Mesenchymal stem cell (in vitro differentiated cells and primary cell): ENCODE data around the gene ZNF407.

Source experiments
- DNase-seq: peaks from one replicate; pipeline ENCODE4 v3.0.0-alpha.2; 2013
- H2AFZ ChIP-seq: one replicate; pipeline ENCODE4 v1.6.1; 2013; ENCODE audit warnings: low read depth, mild to moderate bottlenecking, control low read depth, inconsistent platforms, low read length, moderate library complexity
- H2AK5ac ChIP-seq: 2 replicates; pipeline ENCODE4 v1.6.1; 2013; ENCODE audit warnings: low read length, moderate library complexity, mild to moderate bottlenecking, inconsistent platforms; ENCODE audit not compliant: severe bottlenecking
- H2BK120ac ChIP-seq: one replicate; pipeline ENCODE4 v1.6.1; 2013; ENCODE audit warnings: low read depth, mild to moderate bottlenecking, inconsistent platforms, low read length, moderate library complexity
- H2BK12ac ChIP-seq, 2 experiments: one replicate each; pipeline ENCODE4 v1.6.1; 2013; ENCODE audit warnings: inconsistent platforms in 2 of 2, low read length in 2 of 2, mild to moderate bottlenecking in 2 of 2, moderate library complexity in 2 of 2, control low read depth in 1 of 2
- H2BK15ac ChIP-seq: one replicate; pipeline ENCODE4 v1.6.1; 2013; ENCODE audit warnings: mild to moderate bottlenecking, low read depth, inconsistent platforms; ENCODE audit not compliant: poor library complexity, severe bottlenecking
- H2BK5ac ChIP-seq: 2 replicates; pipeline ENCODE4 v1.6.1; 2013; ENCODE audit warnings: low read depth, mild to moderate bottlenecking, low read length, control low read depth, inconsistent platforms; ENCODE audit not compliant: poor library complexity, severe bottlenecking
- H3K14ac ChIP-seq, 2 experiments: one replicate each; pipeline ENCODE4 v1.6.1; 2013; ENCODE audit warnings: inconsistent platforms in 2 of 2, low read length in 2 of 2, control low read depth in 1 of 2, mild to moderate bottlenecking in 1 of 2, moderate library complexity in 1 of 2
- H3K18ac ChIP-seq, 2 experiments: one replicate each; pipeline ENCODE4 v1.6.1; 2013; ENCODE audit warnings: inconsistent platforms in 2 of 2, low read length in 2 of 2, control low read depth in 1 of 2, low read depth in 1 of 2, mild to moderate bottlenecking in 1 of 2
- H3K23ac ChIP-seq, 2 experiments: one replicate each; pipeline ENCODE4 v1.6.1; 2013; ENCODE audit warnings: inconsistent platforms in 2 of 2, low read length in 2 of 2, mild to moderate bottlenecking in 2 of 2, moderate library complexity in 2 of 2, control low read depth in 1 of 2
- H3K27ac ChIP-seq: 2 replicates; pipeline ENCODE4 v1.5.1; 2013; ENCODE audit warnings: mild to moderate bottlenecking, moderate library complexity, low read length, control low read depth, inconsistent platforms; ENCODE audit not compliant: poor library complexity, severe bottlenecking
- H3K27me3 ChIP-seq, 2 experiments: 2 replicates each; pipeline versions ENCODE4 v1.6.1 to v1.7.0; 2013; ENCODE audit warnings: low read length in 2 of 2, mild to moderate bottlenecking in 2 of 2, moderate library complexity in 2 of 2, control low read depth in 1 of 2, inconsistent platforms in 1 of 2; ENCODE audit not compliant: control insufficient read depth in 1 of 2, insufficient read depth in 1 of 2
- H3K36me3 ChIP-seq, 2 experiments: 2 replicates each; pipeline versions ENCODE4 v1.6.1 to v1.7.0; 2013; ENCODE audit warnings: low read length in 2 of 2, control low read depth in 1 of 2, inconsistent platforms in 1 of 2, low read depth in 1 of 2, mild to moderate bottlenecking in 1 of 2; ENCODE audit not compliant: insufficient read depth in 2 of 2, control insufficient read depth in 1 of 2
- H3K4ac ChIP-seq, 2 experiments: one replicate each; pipeline ENCODE4 v1.6.1; 2013; ENCODE audit warnings: inconsistent platforms in 2 of 2, low read length in 2 of 2, mild to moderate bottlenecking in 2 of 2, moderate library complexity in 2 of 2, control low read depth in 1 of 2, low read depth in 1 of 2
- H3K4me1 ChIP-seq: 2 replicates; pipeline ENCODE4 v1.6.1; 2013; ENCODE audit warnings: low read depth, low read length, control low read depth; ENCODE audit not compliant: control insufficient read depth, insufficient read depth
- H3K4me2 ChIP-seq: 2 replicates; pipeline ENCODE4 v1.6.1; 2013; ENCODE audit warnings: low read length, mild to moderate bottlenecking, inconsistent platforms; ENCODE audit not compliant: poor library complexity, severe bottlenecking
- H3K4me3 ChIP-seq, 2 experiments: 2 replicates each; pipeline versions ENCODE4 v1.5.1 to v1.7.0; 2013; ENCODE audit warnings: low read length in 2 of 2, mild to moderate bottlenecking in 2 of 2, control low read depth in 1 of 2, low read depth in 1 of 2; ENCODE audit not compliant: insufficient read depth in 1 of 2
- H3K79me1 ChIP-seq: replicated peaks from 2 replicates; pipeline ENCODE4 v1.6.1; 2013; ENCODE audit warnings: mild to moderate bottlenecking, control low read depth, low read length, inconsistent platforms; ENCODE audit not compliant: poor library complexity, severe bottlenecking
- H3K9ac ChIP-seq: 2 replicates; pipeline ENCODE4 v1.7.0; 2013; ENCODE audit warnings: mild to moderate bottlenecking, low read length, moderate library complexity
- H3K9me3 ChIP-seq: 2 replicates; pipeline ENCODE4 v1.7.0; 2013; ENCODE audit warnings: mild to moderate bottlenecking, low read length; ENCODE audit not compliant: control insufficient read depth
- H4K8ac ChIP-seq: one replicate; pipeline ENCODE4 v1.6.1; 2013; ENCODE audit warnings: inconsistent platforms, mild to moderate bottlenecking, low read length, moderate library complexity
- H4K91ac ChIP-seq: one replicate; pipeline ENCODE4 v1.6.1; 2013; ENCODE audit warnings: mild to moderate bottlenecking, low read length, inconsistent platforms
- WGBS: methylation state at CpG from one replicate; pipeline ENCODE4 v1.1.7; 2013; ENCODE audit warnings: mixed read lengths; 5-methylcytosine and 5-hydroxymethylcytosine counted together

Gene ZNF407

GRCh38 chr18:74718312-74718711, 120.6 kb downstream of the ZNF407 start:
- WGBS = 69% methylated on average over 2 of the region's 2 CpGs
- no peak for DNase-seq
- Histone ChIP-seq H3K9ac (no peak overlapping the region), H3K23ac (no peak overlapping the region), H3K4me1 (no peaks in the 10 kb centered on the region), H3K9me3 (no peaks in the 10 kb centered on the region), H2BK5ac (no peak overlapping the region), H2BK12ac (no peak overlapping the region), H3K36me3 (no peaks in the 10 kb centered on the region), H3K4ac (no peak overlapping the region), H3K27me3 (no peaks in the 10 kb centered on the region), H4K91ac (no peak overlapping the region), H2AFZ (no peak overlapping the region), H2BK120ac (no peak overlapping the region), H3K27ac (no peak overlapping the region), H2BK15ac (no peak overlapping the region), H2AK5ac (no peak overlapping the region), H3K18ac (no peak overlapping the region), H3K4me3 (no peak overlapping the region), H3K79me1 (peaks cover 7% of the 10 kb centered on the region), H3K14ac (no peak overlapping the region), H4K8ac (no peak overlapping the region), H3K4me2 (no peak overlapping the region)

- no peaks in the 10 kb centered on the region for H3K9me3 ChIP-seq
- no peak overlapping the region for H3K4me3 ChIP-seq
- no peaks in the 10 kb centered on the region for H3K27me3 ChIP-seq
- peak overlapping the region; percentile 24 for H3K9ac ChIP-seq
- H2AK5ac ChIP-seq = no peak overlapping the region
- no peak overlapping the region for H4K91ac ChIP-seq
- H3K79me1 ChIP-seq = peaks cover 5% of the 10 kb centered on the region
- no peak overlapping the region for H2BK15ac ChIP-seq
- H3K18ac ChIP-seq = no peak overlapping the region
- H2BK5ac ChIP-seq = no peak overlapping the region
- H3K4me1 ChIP-seq = no peaks in the 10 kb centered on the region
- no peak overlapping the region for H2BK12ac ChIP-seq
- no peak overlapping the region for H4K8ac ChIP-seq
- no peaks in the 10 kb centered on the region for H3K36me3 ChIP-seq
- no peak overlapping the region for H3K4me2 ChIP-seq
- no peak overlapping the region for H3K4ac ChIP-seq
- DNase-seq = no peak
- H3K14ac ChIP-seq = no peak overlapping the region
- no peak overlapping the region for H3K23ac ChIP-seq
- no CpG with 5 or more reads among the region's 2 CpGs for WGBS
- no peak overlapping the region for H2AFZ ChIP-seq
- no peak overlapping the region for H2BK120ac ChIP-seq
- H3K27ac ChIP-seq = no peak overlapping the region
Measured at GRCh38 chr18:74722237-74722636, 124.6 kb downstream of the ZNF407 start.

- Histone ChIP-seq H3K9me3 (no peaks in the 10 kb centered on the region), H4K91ac (no peak overlapping the region), H3K4me1 (no peaks in the 10 kb centered on the region), H2AFZ (no peak overlapping the region), H2BK15ac (no peak overlapping the region), H3K23ac (no peak overlapping the region), H3K18ac (no peak overlapping the region), H2AK5ac (no peak overlapping the region), H3K4me2 (no peak overlapping the region), H3K27ac (no peak overlapping the region), H3K4me3 (no peak overlapping the region), H3K14ac (no peak overlapping the region), H3K9ac (no peak overlapping the region), H3K79me1 (peaks cover 7% of the 10 kb centered on the region), H2BK120ac (no peak overlapping the region), H2BK5ac (no peak overlapping the region), H2BK12ac (no peak overlapping the region), H3K27me3 (no peaks in the 10 kb centered on the region), H4K8ac (no peak overlapping the region), H3K4ac (no peak overlapping the region), H3K36me3 (peaks cover 0 to 4% of the 10 kb centered on the region in 2 experiments)
- WGBS = no CpG with 5 or more reads among the region's 1 CpG
- peak; percentile 41 for DNase-seq
Measured at GRCh38 chr18:74724186-74724585, 126.5 kb downstream of the ZNF407 start.

- Histone ChIP-seq H2AK5ac (no peak overlapping the region), H4K8ac (no peak overlapping the region)
- 86% methylated on average over 2 of the region's 3 CpGs for WGBS
Measured at GRCh38 chr18:74725690-74726089, 128.0 kb downstream of the ZNF407 start.

More at GRCh38 chr18:74725690-74726089, 128.0 kb downstream of the ZNF407 start:
- no peak overlapping the region for H2AFZ ChIP-seq
- no peak overlapping the region for H4K91ac ChIP-seq
- no peak overlapping the region for H3K23ac ChIP-seq
- no peak overlapping the region for H3K4me3 ChIP-seq
- H3K27me3 ChIP-seq = no peaks in the 10 kb centered on the region
- H3K79me1 ChIP-seq = peaks cover 7% of the 10 kb centered on the region
- H3K4me1 ChIP-seq = no peaks in the 10 kb centered on the region
- H2BK5ac ChIP-seq = no peak overlapping the region
- H3K18ac ChIP-seq = no peak overlapping the region
- no peak overlapping the region for H3K4me2 ChIP-seq
- H3K14ac ChIP-seq = no peak overlapping the region
- no peak overlapping the region for H3K9ac ChIP-seq
- H2BK12ac ChIP-seq = no peak overlapping the region
- H3K4ac ChIP-seq = no peak overlapping the region
- H3K27ac ChIP-seq = no peak overlapping the region
- no peak overlapping the region for H2BK120ac ChIP-seq
- H2BK15ac ChIP-seq = no peak overlapping the region
- H3K9me3 ChIP-seq = no peaks in the 10 kb centered on the region
- peaks cover 0 to 4% of the 10 kb centered on the region in 2 experiments for H3K36me3 ChIP-seq
- no peak for DNase-seq
